Testis (tissue), 3 donors: ENCODE data around the gene HPS1. TPM values are rescaled to one million over a fixed set of nuclear protein-coding genes. Genes with fewer than 3 reads are reported as not detected.

Experiments
- DNase-seq: peaks from one replicate; pipeline ENCODE4 v3.0.0-alpha.2; 2019
- H3K27ac ChIP-seq, 2 donors: fragments of 200-600 bp; sonication (generic); one replicate each; pipeline ENCODE4 v1.5.1; 2019
- H3K27me3 ChIP-seq: fragments of 200-600 bp; sonication (generic); one replicate; pipeline ENCODE4 v1.5.1; 2019
- H3K36me3 ChIP-seq: fragments of 200-600 bp; sonication (generic); one replicate; pipeline ENCODE4 v1.5.1; 2017; ENCODE audit warnings: low read depth; ENCODE audit errors: missing control alignments
- H3K4me1 ChIP-seq: fragments of 200-600 bp; sonication (generic); one replicate; pipeline ENCODE4 v1.5.1; 2019
- H3K4me3 ChIP-seq, 2 donors: fragments of 200-600 bp; sonication (generic); one replicate each; pipeline ENCODE4 v1.5.1; 2017 to 2019
- H3K9me3 ChIP-seq: fragments of 200-600 bp; sonication (generic); one replicate; pipeline ENCODE4 v1.5.1; 2017
- POLR2A ChIP-seq: fragments of 450-650 bp; IDR thresholded peaks from one replicate; pipeline ENCODE4 v1.6.1; 2017; ENCODE audit warnings: antibody characterized with exemption, mild to moderate bottlenecking, moderate library complexity
- WGBS, 2 donors: methylation state at CpG; one replicate each; pipeline ENCODE4 v1.1.5; 2018; 5-methylcytosine and 5-hydroxymethylcytosine counted together
- intact Hi-C: fragments of 100-400 bp; cut with DNase I; formaldehyde crosslinking; loops from one replicate; pipeline ENCODE4 v1.15.1; 2023; ENCODE audit warnings: low total_unique reads
- polyA plus RNA-seq: library from polyadenylated mRNA; stranded (reverse); fragments of 350-450 nt; fragmentation: Illumina TruSeq; extraction: RNeasy Lipid Tissue Mini Kit (QIAGEN cat#74804); gene quantifications from one replicate; pipeline ENCODE4 v1.2.3, GENCODE V29; 2014; ENCODE audit warnings: low read depth, low replicate concordance; ENCODE audit not compliant: insufficient read depth
- total RNA-seq, 2 donors: library from RNA; depleted of rRNA; stranded (reverse); fragments of >200 nt; gene quantifications; one replicate each; pipeline ENCODE4 v1.2.3, GENCODE V29; 2016
- TF ChIP-seq, protein P1 (sequence below), 3 experiments: fragments of 450-650 bp in 2 of 3; fragments of 200-600 bp in 1 of 3; sonication (generic) in 1 of 3; IDR thresholded peaks; one replicate each; pipeline ENCODE4 v1.5.1; 2016 to 2019; ENCODE audit warnings: antibody characterized with exemption in 3 of 3, mild to moderate bottlenecking in 2 of 3, moderate library complexity in 1 of 3

HPS1 gene
- total and polyA plus RNA-seq, 3 donors from 2014 or later = 53.6 to 73.4 (median 59.4) TPM

DNA sequence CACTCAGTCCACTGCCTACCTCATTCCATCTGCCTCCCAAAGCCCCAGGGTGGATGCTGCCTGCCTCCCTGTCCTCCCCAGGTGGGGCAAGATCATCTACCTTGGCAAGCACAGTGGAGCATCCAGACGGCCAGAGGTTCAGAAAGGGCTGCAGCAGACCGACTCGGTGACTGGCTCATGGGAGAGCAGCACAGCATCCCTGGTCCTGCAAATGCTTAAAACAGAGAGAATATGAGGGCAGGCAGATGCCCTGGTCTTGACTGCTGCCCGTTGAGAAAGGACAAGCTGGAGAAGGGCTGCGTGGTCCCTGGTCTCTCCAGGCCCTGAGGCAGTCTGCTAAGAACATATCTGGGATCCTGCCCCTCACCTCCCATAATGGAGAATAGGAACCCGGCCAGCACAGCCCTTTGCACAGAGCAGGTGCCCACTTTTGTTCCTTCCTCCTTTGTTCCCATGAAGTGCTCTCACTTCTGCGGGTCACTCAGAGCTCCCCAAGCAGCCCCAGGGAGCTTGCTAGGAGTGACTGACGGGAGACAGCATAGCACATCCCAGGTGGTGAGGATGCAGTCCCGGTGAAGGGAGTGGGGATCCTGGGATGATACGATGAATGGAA is 1.4 kb downstream of the HPS1 start:
- no peak for DNase-seq
- Histone ChIP-seq H3K4me3 (no peak overlapping the region), H3K4me1 (no peaks in the 10 kb centered on the region), H3K27ac (no peak overlapping the region), H3K9me3 (no peaks in the 10 kb centered on the region), H3K36me3 (no peaks in the 10 kb centered on the region), H3K27me3 (no peaks in the 10 kb centered on the region)
- WGBS, 2 donors = 58 to 66% methylated on average over 10 of the region's 10 CpGs
- TF ChIP-seq, protein P1, sequence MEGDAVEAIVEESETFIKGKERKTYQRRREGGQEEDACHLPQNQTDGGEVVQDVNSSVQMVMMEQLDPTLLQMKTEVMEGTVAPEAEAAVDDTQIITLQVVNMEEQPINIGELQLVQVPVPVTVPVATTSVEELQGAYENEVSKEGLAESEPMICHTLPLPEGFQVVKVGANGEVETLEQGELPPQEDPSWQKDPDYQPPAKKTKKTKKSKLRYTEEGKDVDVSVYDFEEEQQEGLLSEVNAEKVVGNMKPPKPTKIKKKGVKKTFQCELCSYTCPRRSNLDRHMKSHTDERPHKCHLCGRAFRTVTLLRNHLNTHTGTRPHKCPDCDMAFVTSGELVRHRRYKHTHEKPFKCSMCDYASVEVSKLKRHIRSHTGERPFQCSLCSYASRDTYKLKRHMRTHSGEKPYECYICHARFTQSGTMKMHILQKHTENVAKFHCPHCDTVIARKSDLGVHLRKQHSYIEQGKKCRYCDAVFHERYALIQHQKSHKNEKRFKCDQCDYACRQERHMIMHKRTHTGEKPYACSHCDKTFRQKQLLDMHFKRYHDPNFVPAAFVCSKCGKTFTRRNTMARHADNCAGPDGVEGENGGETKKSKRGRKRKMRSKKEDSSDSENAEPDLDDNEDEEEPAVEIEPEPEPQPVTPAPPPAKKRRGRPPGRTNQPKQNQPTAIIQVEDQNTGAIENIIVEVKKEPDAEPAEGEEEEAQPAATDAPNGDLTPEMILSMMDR (IDR thresholded peaks at IDR 0.05) = no peak
- no peak for TF ChIP-seq POLR2A
- intact Hi-C loops = no loop called here

DNA sequence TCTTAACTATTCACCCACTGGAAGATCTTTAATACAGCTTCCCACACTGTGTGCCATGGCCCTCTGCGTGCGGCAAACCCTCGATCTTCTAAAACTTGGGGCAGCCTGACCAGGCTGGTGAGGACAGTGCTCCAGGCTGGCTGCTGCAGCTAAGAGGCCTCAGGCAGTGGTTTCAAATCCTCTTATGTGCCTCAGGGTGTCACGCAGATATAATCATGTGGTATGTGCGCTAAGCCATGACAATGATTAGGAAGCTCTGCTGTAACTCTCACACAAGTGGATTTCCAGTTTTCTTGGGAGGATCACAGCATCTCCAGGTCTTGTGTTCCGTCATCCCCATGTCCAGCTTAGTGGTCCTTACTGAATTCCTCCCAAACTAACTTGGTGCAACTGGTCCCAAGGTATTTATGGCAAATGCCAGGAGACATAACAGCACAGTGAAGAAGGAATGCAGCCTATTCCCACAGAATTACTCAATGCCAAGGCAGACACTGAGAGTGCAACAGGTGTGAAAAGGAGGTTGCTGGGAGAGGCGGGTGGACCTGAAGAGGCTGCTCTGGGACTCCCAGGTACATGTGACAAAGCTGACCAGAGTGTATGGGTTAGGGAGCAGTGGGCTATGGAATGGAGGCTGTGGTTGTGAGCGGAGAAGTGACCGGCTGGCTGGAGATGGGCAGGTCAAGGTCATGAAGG is 2.3 kb downstream of the HPS1 start:
- no peak overlapping the region for H3K4me3 ChIP-seq
- H3K9me3 ChIP-seq = no peaks in the 10 kb centered on the region
- intact Hi-C loops = no loop called here
- H3K36me3 ChIP-seq = no peaks in the 10 kb centered on the region
- 81 to 98% methylated on average over 8 to 9 of the region's 9 CpGs for WGBS, 2 donors
- no peaks in the 10 kb centered on the region for H3K4me1 ChIP-seq
- TF ChIP-seq POLR2A = no peak
- TF ChIP-seq, protein P1 (IDR thresholded peaks at IDR 0.05) = no peak
- DNase-seq = no peak
- no peaks in the 10 kb centered on the region for H3K27me3 ChIP-seq
- H3K27ac ChIP-seq = no peak overlapping the region

DNA sequence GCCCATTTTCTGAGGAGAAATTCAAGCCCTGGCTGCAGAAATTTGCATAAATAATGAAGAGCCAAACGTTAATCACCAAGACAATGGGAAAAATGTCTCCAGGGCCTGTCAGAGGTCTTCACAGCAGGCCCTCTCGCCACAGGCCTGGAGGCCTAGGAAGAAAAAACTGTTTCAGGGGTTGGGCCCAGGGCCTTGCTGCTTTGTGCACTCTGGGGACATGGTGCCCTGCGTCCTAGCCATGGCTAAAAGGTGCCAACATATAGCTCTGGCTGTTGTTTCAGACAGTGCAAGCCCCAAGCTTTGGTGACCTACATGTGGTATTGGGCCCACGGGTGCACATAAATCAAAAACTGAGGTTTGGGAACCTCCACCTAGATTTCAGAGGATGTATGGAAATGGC is 8.0 kb downstream of the HPS1 start:
- no peak overlapping the region for H3K27ac ChIP-seq
- WGBS, 2 donors = 91 to 93% methylated on average over 4 of the region's 4 CpGs
- DNase-seq = no peak
- no peaks in the 10 kb centered on the region for H3K27me3 ChIP-seq
- no peaks in the 10 kb centered on the region for H3K9me3 ChIP-seq
- no peaks in the 10 kb centered on the region for H3K4me1 ChIP-seq
- intact Hi-C loops = no loop called here
- no peak for TF ChIP-seq POLR2A
- TF ChIP-seq, protein P1 (IDR thresholded peaks at IDR 0.05) = no peak
- H3K36me3 ChIP-seq = no peaks in the 10 kb centered on the region
- no peak overlapping the region for H3K4me3 ChIP-seq

DNA sequence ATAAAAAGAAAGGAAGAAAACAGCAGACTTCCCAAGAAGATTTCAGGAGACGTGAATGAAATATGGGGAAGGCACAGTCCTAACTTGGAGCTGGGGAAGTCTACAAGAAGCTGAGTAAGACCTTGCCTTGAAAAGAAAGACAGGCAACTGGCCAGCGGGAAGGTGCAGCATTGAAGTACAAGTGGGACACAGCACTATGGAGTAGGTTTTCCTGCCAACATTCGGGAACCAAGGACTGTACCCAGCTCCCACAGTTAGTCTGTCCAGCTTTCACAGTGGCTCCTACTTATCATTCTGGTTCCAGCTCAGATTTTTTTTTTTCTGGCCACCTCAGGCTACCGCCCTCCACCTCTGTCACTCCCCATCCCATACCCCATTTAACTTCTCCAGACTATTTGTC is 10.0 kb downstream of the HPS1 start:
- WGBS, 2 donors = 80 to 87% methylated on average over 4 of the region's 4 CpGs
- Histone ChIP-seq H3K9me3 (no peaks in the 10 kb centered on the region), H3K4me3 (no peak overlapping the region), H3K36me3 (no peaks in the 10 kb centered on the region), H3K4me1 (no peaks in the 10 kb centered on the region), H3K27me3 (no peaks in the 10 kb centered on the region), H3K27ac (no peak overlapping the region)
- TF ChIP-seq, protein P1 (IDR thresholded peaks at IDR 0.05) = no peak
- no peak for TF ChIP-seq POLR2A
- DNase-seq = no peak
- intact Hi-C loops = no loop called here

DNA sequence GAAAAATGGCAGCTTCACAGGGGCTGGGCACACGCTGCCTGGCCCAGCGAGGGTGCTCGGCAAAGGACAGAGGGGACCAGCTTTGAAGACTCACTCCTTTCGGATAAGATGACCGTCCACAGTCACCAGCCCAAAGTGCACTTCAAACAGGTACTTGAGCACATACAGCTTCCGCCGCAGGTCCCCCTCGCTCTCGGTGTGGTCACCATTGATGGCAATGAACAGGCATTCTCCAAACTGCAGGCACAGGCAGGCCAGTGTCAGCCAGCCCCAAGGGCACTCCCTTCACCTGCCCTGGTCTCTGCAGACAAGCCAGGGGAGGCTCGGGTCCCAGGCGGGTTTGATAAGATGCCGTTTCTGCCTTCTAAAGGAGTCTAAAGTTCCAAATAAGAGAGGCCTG is 11.6 kb downstream of the HPS1 start:
- 83 to 91% methylated on average over 10 to 12 of the region's 12 CpGs for WGBS, 2 donors
- Histone ChIP-seq H3K27me3 (no peaks in the 10 kb centered on the region), H3K9me3 (no peaks in the 10 kb centered on the region), H3K4me3 (no peak overlapping the region), H3K4me1 (no peaks in the 10 kb centered on the region), H3K36me3 (no peaks in the 10 kb centered on the region), H3K27ac (no peak overlapping the region)
- intact Hi-C loops = no loop called here
- TF ChIP-seq, protein P1 (IDR thresholded peaks at IDR 0.05) = no peak
- TF ChIP-seq POLR2A = no peak
- DNase-seq = no peak
